GM18511 (cell line): Measurements from ENCODE around the gene NUP42.
A peak's percentile ranks its signal among the peaks of the same experiment; 100 is the strongest.
"Not testable (repeated sequence)": the region's sequence is repeated elsewhere in the genome, so short reads cannot be mapped to it uniquely, and the experiment has no call there.

ENCODE experiments used
- ATAC-seq: cut with Tn5 transposase; IDR thresholded peaks from one replicate; pipeline ENCODE4 v1.9.1; 2021; ENCODE audit warnings: mild to moderate bottlenecking, moderate library complexity; ENCODE audit not compliant: unreplicated experiment

The NUP42 gene, protein sequence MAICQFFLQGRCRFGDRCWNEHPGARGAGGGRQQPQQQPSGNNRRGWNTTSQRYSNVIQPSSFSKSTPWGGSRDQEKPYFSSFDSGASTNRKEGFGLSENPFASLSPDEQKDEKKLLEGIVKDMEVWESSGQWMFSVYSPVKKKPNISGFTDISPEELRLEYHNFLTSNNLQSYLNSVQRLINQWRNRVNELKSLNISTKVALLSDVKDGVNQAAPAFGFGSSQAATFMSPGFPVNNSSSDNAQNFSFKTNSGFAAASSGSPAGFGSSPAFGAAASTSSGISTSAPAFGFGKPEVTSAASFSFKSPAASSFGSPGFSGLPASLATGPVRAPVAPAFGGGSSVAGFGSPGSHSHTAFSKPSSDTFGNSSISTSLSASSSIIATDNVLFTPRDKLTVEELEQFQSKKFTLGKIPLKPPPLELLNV

DNA sequence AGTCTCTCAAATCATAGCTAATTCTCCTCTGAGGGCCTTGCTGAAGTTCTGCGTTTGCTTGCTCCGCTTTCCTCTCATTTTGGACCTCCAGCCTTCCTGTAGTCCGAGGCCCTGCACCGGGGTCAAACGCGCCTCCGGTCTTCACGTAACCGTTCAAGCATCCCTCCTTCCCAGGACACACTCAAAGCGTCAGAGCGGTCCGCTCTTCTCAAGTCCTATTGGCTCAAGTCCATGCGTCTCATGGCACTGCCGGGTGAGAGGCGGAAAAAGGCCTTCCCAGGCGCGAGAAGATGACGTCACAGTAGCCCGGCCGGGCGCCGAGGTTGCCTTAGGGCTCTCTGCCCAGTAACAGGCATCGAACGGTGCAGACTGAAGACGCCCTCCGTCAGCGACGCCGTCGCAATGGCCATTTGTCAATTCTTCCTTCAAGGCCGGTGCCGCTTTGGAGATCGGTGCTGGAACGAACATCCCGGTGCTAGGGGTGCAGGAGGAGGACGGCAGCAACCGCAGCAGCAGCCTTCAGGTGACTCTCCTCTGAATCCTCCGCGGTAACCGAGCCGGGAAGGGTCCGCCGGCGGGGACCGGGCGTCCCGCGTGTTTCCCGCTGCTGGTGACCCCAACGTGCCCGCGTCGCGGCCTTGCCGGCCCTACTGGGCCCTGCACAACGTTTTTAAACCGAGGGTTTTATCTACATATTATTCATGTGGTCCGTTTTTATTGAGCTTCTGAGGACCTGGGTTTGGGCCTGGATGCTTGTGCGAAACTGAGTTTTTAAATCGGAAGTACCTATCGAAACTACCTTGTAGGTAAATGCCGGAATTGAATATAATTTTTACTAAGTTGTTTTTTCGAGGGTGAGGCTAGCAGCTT lies at the start of gene NUP42:
NUP42 (plus strand) TSS at position 365 of the 870 bp plus-strand sequence; CDS start at position 403, 38 bp downstream.
- ATAC-seq, result peak; percentile 96

DNA sequence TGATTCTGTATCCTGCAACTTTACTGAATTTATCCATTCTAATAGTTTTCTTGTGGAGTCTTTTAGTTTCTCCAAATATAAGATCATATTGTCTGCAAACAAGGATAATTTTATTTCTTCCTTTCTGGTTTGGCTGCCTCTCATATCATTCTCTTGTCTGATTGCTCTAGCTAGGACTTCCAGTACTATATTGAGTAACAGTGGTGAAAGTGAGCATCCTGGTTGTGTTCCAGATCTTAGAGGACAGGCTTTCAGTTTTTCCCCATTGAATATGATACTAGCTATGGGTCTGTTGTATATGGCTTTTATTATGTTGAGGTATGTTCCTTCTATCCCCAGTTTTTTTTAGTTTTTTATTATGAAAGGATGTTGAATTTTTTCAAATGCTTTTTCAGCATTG lies 48.1 kb upstream of the NUP42 start:
- no peak for ATAC-seq

DNA sequence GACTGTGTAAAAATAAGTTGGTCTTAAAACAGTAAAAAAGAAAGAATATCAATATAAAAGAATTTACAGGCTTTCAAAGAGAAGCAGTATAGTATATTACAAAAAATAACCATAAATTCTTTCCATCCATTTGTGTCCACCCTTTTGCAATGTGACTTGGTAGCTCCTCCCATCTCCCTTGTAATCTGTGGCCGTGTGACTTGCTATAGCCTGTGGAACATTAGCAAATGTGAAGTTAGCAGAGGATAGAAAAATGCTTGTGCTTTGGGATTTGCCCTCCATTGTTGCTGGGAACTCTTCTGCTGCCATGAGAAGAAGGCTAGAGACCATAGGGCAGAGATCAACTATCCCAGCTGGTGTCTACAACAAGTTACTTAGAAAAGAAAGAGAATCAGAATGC lies 46.1 kb upstream of the NUP42 start:
- no peak for ATAC-seq

DNA sequence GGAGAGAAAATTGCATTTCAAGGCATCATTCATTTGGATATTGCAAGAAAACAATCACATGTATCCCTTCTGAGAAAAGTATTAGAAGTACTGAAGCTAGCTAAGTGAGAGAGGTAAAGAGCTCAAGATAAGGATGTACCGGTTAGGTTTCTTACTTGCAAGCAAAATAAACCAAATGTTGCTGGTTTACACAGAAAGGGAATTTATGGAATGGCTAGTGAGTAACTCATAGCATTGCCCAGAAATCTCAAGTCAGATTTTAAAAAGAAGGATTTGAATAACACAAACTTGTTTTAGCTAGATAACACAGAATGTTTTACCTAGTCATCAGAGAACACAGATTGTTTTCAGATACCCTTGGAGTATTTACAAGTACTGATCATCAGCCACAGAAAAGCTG lies 45.6 kb upstream of the NUP42 start:
- no peak for ATAC-seq

DNA sequence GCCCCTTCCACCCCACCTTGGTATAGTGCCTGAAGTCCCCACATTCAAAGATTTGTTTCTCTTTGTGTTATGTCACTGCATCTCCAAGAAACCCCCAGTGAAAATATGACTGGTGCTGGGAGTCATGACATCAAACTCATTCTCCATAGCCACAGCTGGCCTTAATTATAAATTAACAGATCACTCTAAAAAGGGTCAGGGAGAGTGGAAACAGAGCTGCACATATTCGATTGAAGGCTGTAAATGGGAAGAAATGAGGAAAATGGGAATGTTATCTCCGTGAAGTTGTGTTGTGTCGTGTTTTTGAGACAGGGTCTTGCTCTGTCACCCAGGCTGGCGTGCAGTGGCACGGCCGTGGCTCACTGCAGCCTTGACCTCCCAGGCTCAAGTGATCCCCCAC lies 24.2 kb upstream of the NUP42 start:
- no peak for ATAC-seq

DNA sequence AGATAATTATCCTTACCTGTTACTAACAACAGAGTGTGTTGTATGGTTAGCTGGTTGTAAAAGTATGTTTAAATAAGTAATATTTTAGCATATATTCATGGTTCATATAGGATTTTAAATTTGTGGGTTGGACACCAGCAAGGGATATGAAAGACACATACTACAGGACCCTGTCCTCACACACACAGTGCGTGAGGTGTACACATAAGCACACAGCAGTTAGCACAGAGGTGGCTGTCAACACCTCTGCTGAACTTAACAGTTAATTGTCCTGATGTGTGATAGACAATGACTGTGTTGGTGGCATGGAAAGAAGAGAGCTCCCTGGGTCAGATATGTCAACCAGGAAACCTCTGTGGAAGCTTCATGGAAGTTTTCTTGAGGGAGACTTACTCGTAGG lies 23.3 kb upstream of the NUP42 start:
- ATAC-seq, result no peak

DNA sequence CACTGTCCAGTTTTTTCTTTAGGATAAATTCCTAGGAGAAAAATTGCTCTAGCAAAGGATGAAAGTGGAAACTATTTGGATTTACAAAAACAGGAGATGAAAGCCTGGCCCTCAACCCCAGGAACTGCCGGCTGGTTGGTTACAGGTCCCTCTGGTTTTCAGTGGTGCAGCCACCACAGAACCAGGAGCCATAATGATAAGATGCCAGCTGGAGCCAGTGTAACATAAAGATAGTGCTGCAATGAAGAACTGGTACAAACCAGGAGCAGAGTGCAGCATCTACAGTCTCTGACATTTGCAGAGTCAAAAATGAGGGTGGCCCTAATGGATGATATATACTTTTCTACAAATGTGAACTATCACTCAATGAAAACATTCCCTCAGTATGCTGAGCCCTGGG lies 20.4 kb upstream of the NUP42 start:
- ATAC-seq, result no peak

DNA sequence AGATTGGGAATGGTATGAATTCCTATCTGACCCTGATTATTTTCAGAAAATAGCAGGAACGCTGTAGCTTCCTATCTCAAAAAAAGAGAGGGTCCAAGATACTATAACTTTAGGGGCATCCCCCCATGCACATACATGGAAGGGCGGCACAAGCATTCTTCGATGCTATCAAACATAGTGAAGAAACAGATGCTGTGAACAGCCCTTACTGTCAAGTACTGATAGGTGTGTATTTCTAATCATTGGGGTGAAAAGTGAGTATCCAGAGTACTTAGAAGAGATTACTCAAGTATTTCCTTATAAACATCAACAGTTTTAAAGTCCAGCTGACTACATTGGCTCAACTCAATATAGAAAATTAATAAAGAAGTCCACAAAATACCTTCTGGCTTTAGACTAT lies 17.0 kb upstream of the NUP42 start:
- ATAC-seq, result no peak

DNA sequence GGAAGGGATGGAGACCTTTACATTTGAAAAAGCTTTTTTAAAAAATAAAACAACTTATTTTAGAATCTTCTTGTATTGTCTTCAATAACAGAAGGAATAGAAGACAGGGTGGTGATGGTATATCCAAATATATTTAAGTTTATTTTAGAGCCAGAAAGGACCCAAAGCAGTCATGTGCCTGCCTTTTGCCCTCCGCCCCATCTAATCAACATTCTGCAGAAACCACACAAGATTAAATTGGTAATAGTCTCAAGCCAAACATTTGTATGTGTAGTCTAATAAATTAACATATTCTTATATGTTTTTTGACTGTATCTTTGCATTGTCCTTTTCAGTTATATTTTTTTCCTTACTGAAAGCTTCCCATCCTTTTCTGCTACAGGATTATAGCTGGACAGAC lies 16.5 kb upstream of the NUP42 start:
- ATAC-seq, result no peak

DNA sequence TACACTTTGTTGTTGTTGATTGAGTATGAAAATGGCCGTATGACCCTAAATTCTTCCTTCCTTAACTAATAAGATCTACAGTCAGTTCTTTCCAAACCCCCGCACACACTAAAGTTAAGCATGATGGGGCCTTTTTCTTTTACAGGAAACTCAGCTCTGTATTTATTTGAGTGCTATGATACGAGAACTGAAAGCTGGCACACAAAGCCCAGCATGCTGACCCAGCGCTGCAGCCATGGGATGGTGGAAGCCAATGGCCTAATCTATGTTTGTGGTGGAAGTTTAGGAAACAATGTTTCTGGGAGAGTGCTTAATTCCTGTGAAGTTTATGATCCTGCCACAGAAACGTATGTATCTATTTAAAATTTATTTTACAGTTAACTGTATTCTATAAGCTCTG lies 14.2 kb upstream of the NUP42 start:
- ATAC-seq, result no peak

DNA sequence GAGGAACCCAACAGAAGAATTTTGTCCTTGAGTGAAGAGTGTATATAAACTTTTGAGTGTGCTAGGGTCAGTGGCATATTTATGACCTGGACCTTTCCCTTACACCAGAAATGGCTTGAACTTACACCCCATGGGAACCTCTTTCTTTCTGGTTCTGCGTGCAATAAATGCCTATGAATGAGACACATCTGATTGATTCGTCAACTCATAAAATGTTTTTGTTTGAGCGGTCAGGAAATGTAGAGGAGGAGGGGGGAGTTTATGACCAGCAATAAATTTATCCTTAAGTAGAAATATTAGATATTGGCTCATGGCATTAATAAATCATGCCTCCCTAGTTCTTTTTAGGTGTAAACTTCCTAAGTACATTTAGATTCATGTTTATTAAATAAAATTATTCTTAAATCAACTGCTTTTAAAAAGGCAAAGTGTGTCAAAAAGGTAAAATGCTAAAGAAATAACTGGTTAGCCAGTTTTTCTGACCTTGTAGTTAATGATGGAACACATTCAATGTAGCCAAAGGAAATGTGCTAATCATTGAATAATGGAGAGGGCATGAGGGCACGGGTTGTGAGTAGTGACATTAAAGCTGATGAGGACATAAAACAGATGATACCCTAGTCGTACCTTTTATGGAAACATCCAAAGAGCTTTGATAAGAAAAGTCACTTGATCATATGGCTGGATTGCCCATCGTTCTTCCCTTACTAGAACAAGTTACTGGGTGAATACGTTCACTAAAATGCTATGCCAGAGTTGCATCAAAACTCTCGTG lies 13.6 kb upstream of the NUP42 start:
- no peak for ATAC-seq

DNA sequence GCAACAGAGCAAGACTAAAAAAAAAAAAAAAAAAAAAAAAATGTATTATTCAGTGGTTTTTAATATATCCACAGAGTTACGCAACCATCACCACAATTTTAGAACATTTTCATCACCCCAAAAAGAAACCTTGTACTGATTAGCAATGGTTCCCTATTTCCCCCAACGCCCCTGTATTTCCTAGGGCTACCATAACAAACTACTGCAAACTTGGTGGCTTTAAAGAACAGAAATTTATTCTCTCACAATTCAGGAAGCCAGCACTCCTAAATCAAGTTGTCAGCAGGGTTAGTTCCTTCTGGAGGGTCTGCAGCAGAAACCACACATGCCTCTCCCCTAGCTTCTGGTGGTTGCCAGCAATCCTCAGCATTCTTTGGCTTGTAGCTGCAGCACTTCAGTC lies 5.9 kb upstream of the NUP42 start:
- no peak for ATAC-seq

DNA sequence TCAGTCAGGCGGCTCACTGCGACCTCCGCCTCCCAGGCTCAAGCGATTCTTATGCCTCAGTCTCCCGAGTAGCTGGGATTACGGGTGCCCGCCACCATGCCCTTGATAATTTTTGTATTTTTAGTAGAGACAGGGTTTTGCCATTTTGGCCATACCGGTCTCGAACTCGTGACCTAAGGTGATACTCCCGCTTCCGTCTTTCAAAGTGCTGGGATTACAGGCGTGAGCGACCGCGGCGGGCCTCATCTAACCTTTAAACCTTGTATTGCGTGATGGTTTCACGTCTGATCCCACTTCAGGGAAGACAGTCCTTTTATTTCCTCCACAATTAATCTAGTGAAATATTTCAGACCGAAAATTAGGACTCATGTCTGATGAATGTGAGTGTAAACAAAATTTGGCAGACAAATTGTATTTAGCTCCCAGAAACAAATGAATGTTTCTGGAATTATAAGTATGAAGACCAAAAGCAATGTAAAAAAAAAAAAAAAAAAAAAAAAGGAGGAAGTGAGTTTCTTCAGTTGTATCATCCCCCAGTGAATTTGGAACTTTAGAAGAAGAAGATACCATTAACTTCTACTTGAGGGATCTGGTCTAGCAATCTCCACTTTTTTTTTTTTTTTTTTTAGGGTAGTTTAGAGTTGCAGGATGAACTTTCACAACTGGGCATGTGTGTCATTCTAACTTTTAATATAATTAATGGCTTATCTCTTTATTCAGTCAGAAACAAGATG lies 1.6 kb downstream of the NUP42 start:
- no peak for ATAC-seq

DNA sequence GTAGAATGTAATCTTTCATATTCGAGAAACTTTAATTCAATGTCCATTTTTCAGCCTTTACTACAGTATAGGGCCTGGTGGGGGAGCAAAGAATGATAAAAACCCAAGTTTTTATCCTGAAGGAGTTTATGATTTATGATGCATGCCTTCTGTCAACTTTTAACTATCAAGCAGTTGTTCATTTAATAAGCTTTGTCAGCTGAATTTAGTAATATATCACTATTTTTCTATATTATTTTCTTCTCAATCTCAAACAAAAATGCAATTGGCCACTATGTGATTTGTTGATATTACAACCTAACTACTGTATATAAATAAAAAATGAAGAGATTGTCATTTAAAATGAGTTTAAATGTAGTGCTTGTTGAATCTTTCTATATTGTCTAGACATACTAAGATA lies 2.4 kb downstream of the NUP42 start:
- ATAC-seq, result no peak

DNA sequence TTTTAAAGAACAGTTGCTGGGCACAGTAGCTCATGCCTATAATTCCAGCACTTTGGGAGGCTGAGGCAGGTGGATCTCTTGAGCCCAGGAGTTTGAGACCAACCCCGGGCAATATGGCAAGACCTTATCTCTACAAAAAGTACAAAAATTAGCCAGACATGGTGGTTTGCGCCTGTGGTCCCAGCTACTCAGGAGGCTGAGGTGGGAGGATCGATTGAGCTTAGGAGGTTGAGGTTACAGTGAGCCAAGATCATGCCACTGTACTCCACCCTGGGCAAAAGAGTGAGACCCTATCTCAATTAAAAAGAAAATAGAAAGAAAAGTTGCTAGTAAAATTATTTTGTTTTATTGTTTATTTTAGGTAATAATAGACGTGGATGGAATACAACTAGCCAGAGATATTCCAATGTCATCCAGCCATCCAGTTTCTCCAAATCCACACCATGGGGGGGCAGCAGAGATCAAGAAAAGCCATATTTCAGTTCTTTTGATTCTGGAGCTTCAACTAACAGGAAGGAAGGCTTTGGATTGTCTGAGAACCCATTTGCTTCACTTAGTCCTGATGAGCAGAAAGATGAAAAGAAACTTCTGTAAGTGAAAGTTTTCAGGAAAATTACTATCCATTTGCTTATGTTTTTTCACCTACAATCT lies 3.0 kb downstream of the NUP42 start:
- no peak for ATAC-seq

DNA sequence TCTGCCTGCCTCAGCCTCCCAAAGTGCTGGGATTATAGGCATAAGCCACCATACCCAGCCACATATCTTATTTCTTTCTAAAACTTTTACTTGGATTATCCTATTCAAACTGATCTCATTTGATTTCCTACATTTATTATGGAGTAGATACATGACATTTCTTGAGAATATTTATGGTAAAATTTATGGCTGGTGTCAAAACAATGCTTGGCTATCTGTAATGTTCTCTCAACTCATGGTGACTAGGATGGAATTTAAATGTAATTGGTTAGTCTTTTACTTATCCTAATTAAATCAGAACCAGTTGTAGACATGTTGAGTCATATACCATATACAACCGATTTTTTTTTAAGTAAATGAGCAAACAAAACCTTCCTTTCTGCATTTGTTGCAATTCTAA lies 4.1 kb downstream of the NUP42 start:
- no peak for ATAC-seq

DNA sequence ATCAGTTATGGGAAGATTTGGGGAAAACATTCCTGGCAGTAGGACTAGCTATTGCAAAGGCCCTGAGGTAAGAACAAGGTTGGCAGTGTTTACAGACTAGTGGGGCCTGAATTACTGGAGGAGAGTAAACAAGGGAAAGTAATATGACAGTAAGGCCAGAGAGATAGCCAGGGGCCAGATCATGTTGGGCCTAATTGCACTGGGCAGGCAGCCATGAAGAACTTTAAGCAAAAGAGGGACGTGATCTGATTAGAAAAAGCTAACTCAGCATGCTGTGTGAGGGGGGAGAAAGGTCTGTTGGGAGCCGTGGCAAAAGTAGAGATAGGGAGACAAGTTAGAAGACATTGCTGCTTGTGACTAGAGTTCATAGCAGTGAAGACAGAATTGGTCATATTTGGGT lies 9.2 kb downstream of the NUP42 start:
- no peak for ATAC-seq

DNA sequence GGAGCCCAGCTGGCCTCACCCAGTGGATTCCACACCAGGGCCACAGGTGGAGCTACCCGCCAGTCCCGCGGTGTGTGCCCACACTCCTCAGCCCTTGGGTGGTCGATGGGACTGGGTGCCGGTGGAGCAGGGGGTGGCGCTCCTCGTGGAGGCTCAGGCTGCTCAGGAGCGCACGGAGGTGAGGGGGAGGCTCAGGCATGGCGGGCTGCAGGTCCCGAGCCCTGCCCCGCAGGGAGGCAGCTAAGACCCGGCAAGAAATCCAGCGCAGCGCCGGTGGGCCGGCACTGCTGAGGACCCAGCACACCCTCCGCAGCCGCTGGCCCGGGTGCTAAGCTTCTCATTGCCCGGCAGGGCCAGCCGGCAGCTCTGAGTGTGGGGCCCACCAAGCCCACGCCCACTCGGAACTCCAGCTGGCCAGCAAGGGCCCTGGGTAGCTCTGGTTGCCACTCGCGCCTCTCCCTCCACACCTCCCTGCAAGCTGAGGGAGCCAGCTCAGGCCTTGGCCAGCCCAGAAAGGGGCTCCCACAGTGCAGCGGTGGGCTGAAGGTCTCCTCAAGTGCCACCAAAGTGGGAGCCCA lies 11.9 kb downstream of the NUP42 start:
- ATAC-seq, result not testable (repeated sequence)

DNA sequence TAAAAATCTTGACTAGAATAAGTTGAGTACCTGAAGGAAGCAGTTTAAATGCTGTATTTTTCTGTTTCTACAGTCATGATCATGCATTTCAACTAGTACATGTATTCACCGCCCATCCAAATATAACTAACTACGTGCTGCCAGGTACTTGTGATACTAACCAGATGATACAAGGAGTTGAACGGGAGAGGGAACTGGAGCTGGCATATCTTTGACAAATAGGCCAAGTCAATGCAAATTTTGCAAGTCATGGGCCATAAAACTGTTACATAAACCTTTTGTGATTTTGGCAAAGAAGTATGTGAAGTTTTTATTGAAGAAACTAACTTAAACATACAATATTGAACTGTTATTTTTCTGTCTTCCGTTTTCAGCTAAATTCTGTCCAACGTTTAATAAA lies 14.5 kb downstream of the NUP42 start:
- ATAC-seq, result no peak

DNA sequence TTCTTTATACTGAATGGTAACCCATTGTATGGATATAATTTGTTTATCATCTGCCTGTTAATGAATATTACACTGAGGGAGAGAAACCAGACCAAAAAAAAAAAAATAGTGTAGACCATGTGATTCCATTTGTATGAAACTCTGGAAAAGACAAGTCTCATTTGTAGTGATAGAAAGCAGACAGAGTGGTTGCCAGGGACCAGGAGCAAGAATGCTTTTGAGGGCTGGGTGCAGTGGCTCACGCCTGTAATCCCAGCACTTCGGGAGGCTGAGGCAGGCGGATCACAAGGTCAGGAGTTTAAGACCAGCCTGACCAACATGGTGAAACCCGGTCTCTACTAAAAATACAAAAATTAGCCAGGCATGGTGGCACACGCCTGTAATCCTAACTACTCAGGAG lies 15.9 kb downstream of the NUP42 start:
- not testable (repeated sequence) for ATAC-seq
